ENCODE measurements around the gene ABCD1.

DNA sequence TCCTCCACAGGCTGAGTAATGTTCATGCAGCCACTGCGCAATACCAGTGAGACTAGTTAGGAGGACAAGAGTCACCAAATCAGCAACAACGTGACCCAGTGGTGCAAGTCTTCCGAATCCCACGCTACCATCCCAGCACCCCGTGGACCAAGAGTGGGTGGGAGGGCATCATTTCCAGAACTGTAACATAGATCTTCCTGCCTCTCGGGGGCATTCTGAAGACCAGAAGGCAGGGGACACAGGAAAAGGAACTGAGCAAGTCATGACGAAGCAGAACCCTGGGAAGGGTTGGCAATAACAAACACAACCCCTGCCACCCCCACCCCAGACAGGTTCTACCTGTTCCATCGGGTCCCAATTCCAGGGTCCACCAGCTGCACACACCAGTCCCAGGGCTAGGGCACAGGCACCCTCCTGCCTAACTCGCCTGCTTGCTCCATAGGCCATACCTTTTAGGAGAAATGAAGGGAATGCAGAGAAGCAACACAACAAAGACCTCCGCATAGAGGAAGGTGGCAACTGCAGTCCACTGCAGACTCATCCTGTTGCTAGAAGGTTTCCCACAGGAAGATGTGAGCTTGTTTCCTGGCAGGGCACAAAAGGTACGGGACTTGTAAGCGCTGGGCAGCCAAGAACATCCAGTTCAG lies 1.8 kb upstream of the ABCD1 start:
- TF ChIP-seq CTCF (IDR thresholded peaks at IDR 0.05), result no peak
- no peak for TF ChIP-seq POLR2AphosphoS5 (IDR thresholded peaks at IDR 0.05)
